Progenitor cell of endocrine pancreas (in vitro differentiated cells): ENCODE results near the gene NEBL. TPM values are rescaled to one million over a fixed set of nuclear protein-coding genes. Genes with fewer than 3 reads are reported as not detected.

Experiments used
- DNase-seq: peaks from one replicate; pipeline ENCODE4 v3.0.0; 2021; ENCODE audit warnings: low spot score; ENCODE audit not compliant: unreplicated experiment
- H3K27ac Mint-ChIP-seq: 2 replicates; pipeline ENCODE4 v1.8.0; 2021; ENCODE audit warnings: mild to moderate bottlenecking, moderate library complexity, mixed read lengths
- H3K27me3 Mint-ChIP-seq: 2 replicates; pipeline ENCODE4 v1.8.0; 2021; ENCODE audit warnings: mixed read lengths
- H3K36me3 Mint-ChIP-seq: 2 replicates; pipeline ENCODE4 v1.8.0; 2022; ENCODE audit warnings: mixed read lengths; ENCODE audit not compliant: insufficient read depth
- H3K4me1 Mint-ChIP-seq: 2 replicates; pipeline ENCODE4 v1.8.0; 2021; ENCODE audit warnings: low read depth, mixed read lengths
- H3K4me3 Mint-ChIP-seq: 2 replicates; pipeline ENCODE4 v1.8.0; 2021; ENCODE audit warnings: low read depth, mild to moderate bottlenecking, moderate library complexity, mixed read lengths
- H3K9me3 Mint-ChIP-seq: 2 replicates; pipeline ENCODE4 v1.8.0; 2021; ENCODE audit warnings: low read depth, mixed read lengths
- CTCF ChIP-seq: fragments of 200-600 bp; sonication (generic); IDR thresholded peaks from one replicate; pipeline ENCODE4 v1.5.0; 2021; ENCODE audit warnings: antibody characterized with exemption, mild to moderate bottlenecking; ENCODE audit not compliant: unreplicated experiment
- total RNA-seq: library from RNA; stranded (reverse); gene quantifications from 2 replicates; pipeline ENCODE4 v1.2.1, GENCODE V29; 2021

NEBL gene
- total RNA-seq, 1 donor from 2014 or later: 13.2 TPM

DNA sequence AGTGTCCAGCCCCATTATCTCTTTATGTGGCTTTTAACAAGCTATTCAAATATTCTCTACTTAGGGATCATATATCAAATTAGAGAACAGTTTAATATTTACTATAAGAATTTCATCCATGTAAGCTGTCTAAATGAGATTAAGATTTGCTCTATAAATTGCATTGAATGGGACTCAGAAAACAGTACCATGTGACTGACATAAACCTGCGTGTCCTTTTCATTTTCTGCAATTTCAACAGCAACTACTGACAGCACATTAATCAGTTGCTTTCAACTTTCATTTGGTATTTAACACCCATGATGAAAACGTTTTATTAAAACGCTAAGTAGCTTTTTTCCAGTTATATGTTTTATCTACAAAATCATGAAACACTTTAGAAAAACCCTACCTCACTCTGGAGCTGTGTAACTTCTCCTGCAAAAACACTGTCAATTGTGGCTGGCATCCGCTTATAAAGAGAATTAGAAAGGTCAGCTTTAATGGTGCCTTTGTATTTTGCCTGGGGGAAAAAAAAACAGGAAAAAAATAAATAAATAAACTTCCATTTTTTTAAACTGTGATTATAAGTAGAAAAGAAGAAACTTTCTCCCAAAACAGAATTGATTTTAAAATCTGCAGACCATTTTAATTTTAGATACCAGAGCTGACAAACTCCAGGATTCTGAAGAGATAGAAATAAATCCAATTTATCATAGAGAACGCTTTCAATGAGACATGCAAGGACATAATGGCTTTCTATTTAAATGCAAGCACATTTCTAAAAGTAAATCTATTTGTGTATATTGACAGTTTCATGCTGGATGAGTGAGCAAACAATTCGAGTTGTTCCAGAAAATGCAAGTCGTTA, 9.2 kb downstream of the NEBL start:
- H3K27ac Mint-ChIP-seq: no peak overlapping the region
- H3K4me3 Mint-ChIP-seq: no peak overlapping the region
- H3K36me3 Mint-ChIP-seq: no peaks in the 10 kb centered on the region
- peaks cover 1% of the 10 kb centered on the region for H3K27me3 Mint-ChIP-seq
- no peak for TF ChIP-seq CTCF
- H3K9me3 Mint-ChIP-seq: no peaks in the 10 kb centered on the region
- H3K4me1 Mint-ChIP-seq: peaks cover 34% of the 10 kb centered on the region
- no peak for DNase-seq

GRCh38 chr10:20885678-20886077, 11.4 kb downstream of the NEBL start:
- DNase-seq: no peak
- peaks cover 7% of the 10 kb centered on the region for H3K27me3 Mint-ChIP-seq
- no peak overlapping the region for H3K27ac Mint-ChIP-seq
- no peak overlapping the region for H3K4me3 Mint-ChIP-seq
- H3K9me3 Mint-ChIP-seq: no peaks in the 10 kb centered on the region
- no peaks in the 10 kb centered on the region for H3K36me3 Mint-ChIP-seq
- peaks cover 24% of the 10 kb centered on the region for H3K4me1 Mint-ChIP-seq
- no peak for TF ChIP-seq CTCF

DNA sequence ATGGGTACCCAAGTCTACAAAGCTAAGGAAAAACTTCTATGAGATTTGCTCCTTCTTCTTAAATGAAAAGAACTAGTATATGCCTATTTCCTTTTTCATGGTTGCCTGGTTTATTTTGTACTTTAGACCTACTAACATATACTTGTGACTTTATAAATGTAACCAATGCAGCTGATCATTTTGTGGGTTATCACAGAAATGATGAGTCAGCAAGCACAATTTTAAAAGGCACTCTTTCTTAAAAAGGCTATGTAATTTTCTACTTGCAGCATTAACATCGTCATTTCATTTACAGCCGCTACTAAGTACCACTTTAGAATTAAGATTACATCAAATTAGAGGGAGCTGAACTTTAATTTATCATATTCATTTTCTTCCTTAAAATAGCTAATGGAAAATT, 13.6 kb downstream of the NEBL start:
- H3K27me3 Mint-ChIP-seq: peaks cover 7% of the 10 kb centered on the region
- peaks cover 19% of the 10 kb centered on the region for H3K4me1 Mint-ChIP-seq
- no peak for DNase-seq
- H3K36me3 Mint-ChIP-seq: no peaks in the 10 kb centered on the region
- no peak overlapping the region for H3K27ac Mint-ChIP-seq
- H3K9me3 Mint-ChIP-seq: no peaks in the 10 kb centered on the region
- no peak for TF ChIP-seq CTCF
- H3K4me3 Mint-ChIP-seq: no peak overlapping the region

- Mint-ChIP-seq H3K4me3 (no peak overlapping the region), H3K27ac (no peak overlapping the region), H3K4me1 (peaks cover 18% of the 10 kb centered on the region), H3K9me3 (no peaks in the 10 kb centered on the region), H3K27me3 (peaks cover 7% of the 10 kb centered on the region), H3K36me3 (peaks cover 1% of the 10 kb centered on the region)
- DNase-seq: no peak
- no peak for TF ChIP-seq CTCF
These were observed 15.0 kb downstream of the NEBL start for GRCh38 chr10:20882091-20882490.

DNA sequence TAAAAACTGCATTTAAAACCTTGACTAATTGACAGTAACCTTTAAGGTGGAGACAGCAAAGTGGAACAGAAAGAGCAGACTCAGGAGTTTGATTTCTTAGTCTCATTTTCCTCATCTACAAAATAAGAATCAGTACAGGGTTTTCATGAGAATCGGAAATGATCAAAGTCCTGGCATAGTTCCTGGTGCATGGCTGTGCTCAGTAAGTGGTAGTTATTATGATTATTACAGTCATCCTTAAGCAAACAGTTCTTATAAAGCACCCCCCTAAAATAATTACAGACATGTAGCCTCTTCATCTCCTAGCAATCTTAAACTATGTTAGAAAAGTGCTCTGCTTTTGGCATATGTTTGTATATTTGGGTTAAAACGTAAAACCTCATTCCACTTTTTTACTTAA, 18.0 kb downstream of the NEBL start:
- DNase-seq: no peak
- no peak for TF ChIP-seq CTCF

More for the DNA sequence above, 18.0 kb downstream of the NEBL start:
- H3K36me3 Mint-ChIP-seq: peaks cover 1% of the 10 kb centered on the region
- H3K4me1 Mint-ChIP-seq: peaks cover 9% of the 10 kb centered on the region
- H3K27ac Mint-ChIP-seq: no peak overlapping the region
- H3K27me3 Mint-ChIP-seq: peaks cover 7% of the 10 kb centered on the region
- no peak overlapping the region for H3K4me3 Mint-ChIP-seq
- H3K9me3 Mint-ChIP-seq: no peaks in the 10 kb centered on the region
